ENCODE measurements around the gene PCSK4.

PCSK4 gene

GRCh38 chr19:1452802-1453524, 37.2 kb downstream of the PCSK4 start:
- no peak for DNase-seq

GRCh38 chr19:1451916-1452801, 38.0 kb downstream of the PCSK4 start:
- DNase-seq, result no peak

DNA sequence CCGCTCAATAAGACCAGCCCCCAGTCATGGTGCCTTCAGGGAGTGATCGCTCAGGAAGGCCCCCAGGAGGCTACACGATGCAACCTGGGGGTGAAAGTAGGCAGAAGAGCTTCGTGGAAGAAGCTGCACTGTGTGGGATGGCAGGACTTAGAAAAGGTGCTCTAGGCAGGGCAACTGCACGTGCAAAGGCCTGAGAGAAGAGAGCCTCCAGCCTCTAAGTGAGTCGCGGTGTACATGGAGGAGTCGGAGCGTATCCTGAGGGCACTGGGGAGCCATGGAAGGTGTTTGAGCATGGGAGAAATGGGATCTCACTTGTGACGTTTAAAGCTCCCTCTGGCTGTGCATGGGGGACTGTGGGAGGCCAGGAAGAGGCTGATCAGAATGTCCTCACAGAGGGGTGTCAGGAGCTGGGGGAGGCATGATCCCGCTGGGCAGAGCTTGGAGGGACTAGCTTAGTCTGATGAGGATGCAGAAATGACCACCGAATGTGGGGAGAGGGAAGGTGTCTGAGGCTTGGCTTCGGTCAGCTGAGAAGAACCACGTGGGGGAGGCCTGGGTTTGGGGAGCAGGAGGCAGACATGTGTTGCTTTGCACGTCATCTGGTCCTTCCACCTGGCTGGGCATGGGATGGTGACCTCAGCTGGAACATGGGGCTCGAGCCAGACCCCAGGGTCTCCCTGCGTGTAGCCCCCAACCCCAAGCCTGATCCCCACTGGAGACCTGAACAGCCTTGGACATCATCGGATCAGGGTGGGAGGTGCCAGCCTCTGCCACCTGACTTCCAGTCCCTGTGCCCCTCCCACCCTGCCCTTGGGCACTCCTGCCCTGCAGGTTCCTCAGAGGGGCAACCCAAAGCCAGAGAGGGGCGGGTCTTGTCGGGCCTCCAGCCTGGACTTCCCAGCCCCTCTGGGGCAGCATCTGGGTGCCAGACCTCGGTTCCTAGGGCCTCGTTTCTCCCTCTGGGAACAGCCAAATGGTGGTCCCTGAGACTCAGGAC, 39.1 kb downstream of the PCSK4 start:
- no peak for DNase-seq

- DNase-seq, result peak; percentile 68
Measured at GRCh38 chr19:1449467-1450442, 40.4 kb downstream of the PCSK4 start, which contains the start of gene APC2. APC2 (plus strand) TSS chr19:1450121; CDS start chr19:1453002, 2,881 bp downstream.

GRCh38 chr19:1447944-1448343, 42.2 kb downstream of the PCSK4 start:
- no peak for DNase-seq

- DNase-seq, result no peak
Measured at GRCh38 chr19:1447504-1447903, 42.6 kb downstream of the PCSK4 start.

- DNase-seq, result no peak
Measured at GRCh38 chr19:1446713-1447481, 43.3 kb downstream of the PCSK4 start.

DNA sequence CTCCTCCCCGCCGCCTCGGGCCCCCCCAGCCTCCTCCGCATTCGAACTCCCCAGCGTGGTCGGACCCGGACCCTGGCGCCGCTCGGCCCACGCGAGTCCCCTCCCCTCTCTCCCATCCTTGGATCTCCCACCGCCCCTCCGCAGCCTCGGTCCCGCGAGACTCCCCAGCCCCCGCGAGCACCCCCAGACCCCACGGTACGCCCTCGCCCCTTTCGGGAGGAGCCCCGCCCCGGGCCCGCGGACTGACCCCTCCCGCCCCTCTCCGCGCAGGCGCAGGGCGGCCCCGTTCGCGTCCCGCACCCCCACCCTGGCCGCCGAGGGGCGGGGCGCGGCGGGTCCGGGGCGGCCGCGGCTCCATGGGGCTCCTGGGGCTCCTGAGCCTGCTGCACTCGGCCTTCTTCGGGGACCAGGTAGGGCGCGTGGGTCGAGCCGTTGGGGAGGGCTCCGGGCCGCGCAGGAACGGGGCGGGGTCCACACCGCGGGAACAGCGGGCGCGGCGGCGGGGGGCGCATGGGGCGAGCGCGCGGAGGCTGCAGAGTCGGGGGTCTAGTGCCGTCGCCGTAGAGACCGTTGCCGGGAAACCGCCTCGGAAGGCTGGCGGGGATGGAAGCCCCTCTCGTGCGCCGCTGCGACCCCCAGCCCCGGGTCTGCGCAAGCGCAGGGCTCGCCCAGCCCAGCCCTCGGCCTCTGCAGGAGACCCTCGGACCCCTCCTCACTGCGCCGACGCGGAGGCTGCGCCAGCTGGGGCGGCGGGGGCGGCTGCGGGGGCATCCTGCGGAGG, 44.0 kb downstream of the PCSK4 start:
- DNase-seq, result no peak

DNA sequence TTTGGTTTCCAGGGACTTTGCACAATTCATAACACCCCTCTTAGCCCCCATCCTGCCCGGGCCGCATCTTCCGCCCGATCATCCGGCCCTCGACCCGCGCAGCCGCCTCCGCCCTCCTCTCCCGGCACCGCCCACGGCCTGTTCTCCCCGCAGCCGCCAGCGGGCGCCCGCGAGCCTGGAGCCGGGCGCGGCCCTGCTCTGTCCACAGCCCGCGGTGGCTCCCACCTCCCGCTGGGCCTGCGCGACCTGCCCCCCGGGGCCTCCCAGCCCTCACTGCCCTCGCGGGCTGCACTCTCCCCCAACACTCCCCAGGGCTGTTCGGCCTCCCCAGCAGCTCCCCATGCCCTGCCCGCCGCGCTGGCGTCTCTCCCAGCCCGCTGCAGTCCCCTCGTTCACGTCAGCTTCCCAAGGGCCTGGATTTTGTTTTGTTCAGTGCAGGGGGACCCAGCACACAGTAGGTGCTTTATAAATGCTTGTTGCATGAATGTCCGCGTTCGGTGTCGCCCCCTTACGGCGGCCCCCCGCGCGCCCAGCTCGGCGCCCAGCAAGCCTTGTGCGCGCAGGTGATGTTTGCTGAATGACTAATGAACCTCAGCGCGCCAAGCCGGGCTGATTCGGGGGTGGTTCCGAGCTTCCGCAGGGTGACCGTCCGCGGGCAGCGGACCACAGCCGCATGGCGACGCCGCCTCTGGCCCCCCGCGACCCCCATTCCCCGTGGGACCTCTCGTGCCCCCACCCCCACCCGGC, 44.8 kb downstream of the PCSK4 start:
- peak; percentile 54 for DNase-seq

DNA sequence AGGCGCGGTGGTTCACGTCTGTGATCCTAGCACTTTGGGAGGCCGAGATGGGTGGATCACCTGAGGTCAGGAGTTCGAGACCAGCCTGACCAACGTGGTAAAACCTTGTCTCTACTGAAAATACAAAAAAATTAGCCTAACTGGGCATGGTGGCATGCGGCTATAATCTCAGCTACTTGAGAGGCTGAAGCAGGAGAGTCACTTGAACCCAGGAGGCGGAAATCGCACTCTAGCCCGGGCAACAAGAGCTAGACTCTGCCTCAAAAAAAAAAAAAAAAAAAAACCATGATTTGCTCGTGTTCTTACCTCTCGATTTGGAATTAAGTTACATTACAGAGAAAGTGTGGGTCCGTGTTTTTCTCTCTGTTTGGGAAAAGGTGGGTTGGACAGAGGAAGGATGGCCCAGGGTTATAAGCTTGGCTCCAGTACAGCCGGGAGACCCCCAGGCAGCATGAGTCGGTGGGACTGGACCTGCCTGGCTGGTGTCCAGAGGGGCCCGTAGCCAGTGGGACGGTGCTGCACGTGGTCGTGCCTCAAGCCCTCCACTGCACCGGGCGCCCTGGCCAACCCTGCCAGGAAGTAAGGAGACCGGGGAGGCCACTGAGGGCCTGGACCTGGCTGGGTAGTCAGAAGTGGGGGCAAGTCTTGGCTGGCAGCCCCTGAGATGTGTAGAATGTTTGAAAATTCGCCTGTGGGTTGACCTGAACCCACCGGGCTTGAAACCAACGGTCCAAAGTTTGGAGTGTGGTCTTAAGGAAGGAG, 48.3 kb downstream of the PCSK4 start:
- no peak for DNase-seq

- no peak for DNase-seq
Measured at GRCh38 chr19:1441022-1441426, 49.1 kb downstream of the PCSK4 start.

GRCh38 chr19:1440418-1440801, 49.7 kb downstream of the PCSK4 start:
- no peak for DNase-seq

- DNase-seq, result peak; percentile 33
Measured at GRCh38 chr19:1439525-1440417, 50.4 kb downstream of the PCSK4 start.

GRCh38 chr19:1438933-1439354, 51.2 kb downstream of the PCSK4 start:
- no peak for DNase-seq

DNA sequence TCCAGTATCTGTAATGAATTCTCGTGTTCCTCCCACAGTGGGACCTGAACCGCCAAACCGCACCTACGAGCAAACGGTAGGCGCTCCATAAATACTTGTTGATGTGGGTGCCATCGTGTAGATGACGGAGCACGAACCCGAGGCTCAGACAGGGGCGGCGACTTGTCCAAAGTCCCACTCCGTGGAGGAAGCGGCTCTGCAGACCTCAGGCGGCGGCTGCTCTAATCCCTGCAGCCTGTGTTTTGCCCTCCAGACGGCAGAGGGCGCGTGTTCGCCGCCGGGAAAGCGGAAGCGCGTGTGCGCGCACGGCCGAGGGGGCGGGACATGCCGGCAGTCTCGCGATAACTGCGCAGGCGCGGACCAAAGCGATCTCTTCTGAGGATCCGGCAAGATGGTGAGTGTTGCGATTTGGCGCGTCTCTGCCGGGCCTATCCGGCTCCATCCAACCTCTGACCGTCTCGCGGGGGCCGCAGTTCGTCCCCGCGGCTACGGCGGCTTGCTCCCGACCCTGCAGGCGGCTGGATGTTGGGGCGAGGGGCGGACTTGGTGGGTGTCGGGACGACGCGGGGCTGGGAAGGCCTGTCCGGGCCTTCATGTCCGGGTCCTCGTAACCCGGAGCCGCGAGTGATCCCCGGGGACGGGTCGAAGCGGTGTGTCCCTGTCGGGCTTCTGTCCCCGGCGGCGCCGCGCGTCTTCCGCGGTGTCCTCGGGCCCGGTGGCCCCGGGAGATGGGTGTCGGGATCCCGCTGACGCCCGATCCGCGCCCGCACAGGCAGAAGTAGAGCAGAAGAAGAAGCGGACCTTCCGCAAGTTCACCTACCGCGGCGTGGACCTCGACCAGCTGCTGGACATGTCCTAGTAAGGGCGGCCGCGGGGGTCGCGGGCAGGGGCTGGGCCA, 51.9 kb downstream of the PCSK4 start, which contains the start of gene RPS15:
Gene RPS15 (plus strand): TSS at position 362 of the 898 bp plus-strand sequence. CDS start 30 bp downstream, at position 392.
- DNase-seq, result peak; percentile 93

DNA sequence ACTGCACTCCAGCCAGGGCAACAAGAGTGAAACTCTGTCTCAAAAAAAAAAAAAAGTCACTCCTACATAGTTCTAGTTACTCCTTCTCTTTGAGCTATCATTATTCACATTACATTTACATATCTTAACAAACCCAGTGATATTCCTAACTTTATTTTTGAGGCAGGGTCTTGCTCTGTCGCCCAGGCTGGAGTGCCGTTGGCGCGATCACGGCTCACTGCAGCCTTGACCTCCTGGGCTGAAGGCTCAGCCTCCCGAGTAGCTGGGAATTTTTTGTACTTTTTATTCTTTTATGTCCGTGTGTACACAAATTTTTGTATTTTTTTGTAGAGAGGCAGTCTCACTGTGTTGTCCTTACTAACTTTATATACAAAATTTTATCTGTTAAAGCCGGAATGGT, 52.5 kb downstream of the PCSK4 start:
- DNase-seq, result no peak
